Mucosa of rectum (tissue), 2 donors: ENCODE data around the gene CDH5.

Source experiments
- H3K27ac ChIP-seq, 2 donors: one replicate each; pipeline ENCODE4 v1.7.0; 2013; ENCODE audit warnings: inconsistent platforms in 2 of 2, low read depth in 2 of 2, low read length in 2 of 2
- H3K27me3 ChIP-seq, 2 donors: one replicate each; pipeline ENCODE4 v1.7.0; 2013; ENCODE audit warnings: low read length in 2 of 2; ENCODE audit not compliant: control insufficient read depth in 2 of 2, insufficient read depth in 2 of 2
- H3K36me3 ChIP-seq, 2 donors: one replicate each; pipeline ENCODE4 v1.7.0; 2013; ENCODE audit warnings: low read length in 2 of 2; ENCODE audit not compliant: control insufficient read depth in 2 of 2, insufficient read depth in 2 of 2
- H3K4me1 ChIP-seq, 2 donors: one replicate each; pipeline ENCODE4 v1.7.0; 2013; ENCODE audit warnings: low read length in 2 of 2, mild to moderate bottlenecking in 1 of 2; ENCODE audit not compliant: control insufficient read depth in 2 of 2, insufficient read depth in 2 of 2
- H3K4me3 ChIP-seq, 2 donors: one replicate each; pipeline ENCODE4 v1.7.0; 2013; ENCODE audit warnings: low read length in 2 of 2
- H3K9ac ChIP-seq, 2 donors: one replicate each; pipeline ENCODE4 v1.7.0; 2013; ENCODE audit warnings: low read length in 2 of 2, low read depth in 1 of 2, mild to moderate bottlenecking in 1 of 2
- H3K9me3 ChIP-seq, 2 donors: one replicate each; pipeline ENCODE4 v1.7.0; 2013; ENCODE audit warnings: low read length in 2 of 2; ENCODE audit not compliant: control insufficient read depth in 2 of 2
- donor health status: healthy.
- donor health status: Normal muscosa, but diverticular disease.

The CDH5 gene

DNA sequence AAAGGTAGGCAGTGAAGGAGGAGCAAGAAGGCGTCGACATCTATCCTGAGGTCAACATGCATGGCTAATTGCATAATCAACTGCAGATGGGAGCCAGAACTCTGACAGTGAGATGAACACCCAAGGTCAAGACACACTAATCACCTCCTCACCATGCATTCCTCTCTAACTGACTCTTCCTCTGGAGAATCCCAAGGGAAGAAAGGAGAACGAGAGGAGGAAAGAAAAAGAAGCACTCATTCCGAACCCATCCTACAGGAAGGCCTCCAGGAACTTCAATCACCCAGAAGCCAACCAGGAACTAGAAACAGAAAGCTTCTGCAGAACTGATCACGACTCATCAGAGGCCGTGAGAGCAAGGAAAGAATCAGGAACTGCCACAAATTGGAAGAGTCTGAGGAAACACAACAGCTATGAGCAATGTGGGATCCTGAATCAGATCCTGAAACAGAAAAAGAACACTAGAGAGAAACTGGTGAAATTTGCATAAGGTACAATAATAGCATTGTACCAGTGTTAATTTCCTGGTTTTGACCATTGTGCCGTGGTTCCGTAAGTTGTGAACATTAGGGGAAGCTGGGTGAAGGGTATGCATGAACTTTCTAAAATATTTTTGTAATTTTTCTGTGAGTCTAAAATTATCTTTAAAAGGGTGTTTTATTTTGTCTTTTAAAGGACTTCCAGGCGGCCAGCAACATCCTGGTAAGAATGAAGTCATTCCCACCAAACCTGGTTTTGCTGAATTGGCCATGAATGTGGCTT, 50.6 kb downstream of the CDH5 start:
- no peak overlapping the region for H3K4me3 ChIP-seq
- no peaks in the 10 kb centered on the region for H3K27me3 ChIP-seq
- no peaks in the 10 kb centered on the region for H3K9me3 ChIP-seq
- no peak overlapping the region for H3K9ac ChIP-seq
- H3K4me1 ChIP-seq = no peaks in the 10 kb centered on the region
- no peak overlapping the region for H3K27ac ChIP-seq
- no peaks in the 10 kb centered on the region for H3K36me3 ChIP-seq

- Histone ChIP-seq H3K4me3 (no peak overlapping the region), H3K9ac (no peak overlapping the region), H3K4me1 (no peaks in the 10 kb centered on the region), H3K27ac (no peak overlapping the region), H3K27me3 (no peaks in the 10 kb centered on the region), H3K36me3 (no peaks in the 10 kb centered on the region), H3K9me3 (no peaks in the 10 kb centered on the region)
Measured at GRCh38 chr16:66418165-66418962, 51.9 kb downstream of the CDH5 start.

DNA sequence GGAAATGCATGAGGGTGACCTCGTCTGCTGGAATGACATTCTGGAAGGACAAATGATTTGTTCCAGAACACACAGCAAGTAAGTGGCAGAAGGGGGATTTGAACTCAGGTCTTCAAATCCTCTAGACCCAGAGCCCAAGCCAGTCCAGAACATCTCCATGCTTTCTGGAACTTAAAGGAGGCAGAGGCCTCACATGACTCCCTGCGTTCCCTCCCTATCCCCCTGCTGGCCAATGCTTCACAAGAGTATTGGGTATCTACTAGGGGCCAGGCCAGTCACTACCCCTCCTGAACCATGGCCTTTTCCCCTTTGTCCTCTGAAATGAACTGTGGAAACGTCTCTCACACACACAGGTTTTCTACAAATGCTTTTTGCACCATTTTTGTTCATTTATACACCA, 53.0 kb downstream of the CDH5 start:
- H3K36me3 ChIP-seq = no peaks in the 10 kb centered on the region
- no peaks in the 10 kb centered on the region for H3K27me3 ChIP-seq
- no peaks in the 10 kb centered on the region for H3K9me3 ChIP-seq
- no peak overlapping the region for H3K9ac ChIP-seq
- no peak overlapping the region for H3K27ac ChIP-seq
- H3K4me3 ChIP-seq = no peak overlapping the region
- H3K4me1 ChIP-seq = no peaks in the 10 kb centered on the region

- no peak overlapping the region for H3K4me3 ChIP-seq
- H3K4me1 ChIP-seq = no peaks in the 10 kb centered on the region
- no peak overlapping the region for H3K9ac ChIP-seq
- no peaks in the 10 kb centered on the region for H3K36me3 ChIP-seq
- peaks cover 3 to 8% of the 10 kb centered on the region in 2 donors for H3K27me3 ChIP-seq
- H3K9me3 ChIP-seq = no peaks in the 10 kb centered on the region
- H3K27ac ChIP-seq = no peak overlapping the region
Measured at GRCh38 chr16:66420396-66420795, 53.9 kb downstream of the CDH5 start.

GRCh38 chr16:66421891-66422290, 55.4 kb downstream of the CDH5 start:
- Histone ChIP-seq H3K36me3 (no peaks in the 10 kb centered on the region), H3K4me3 (no peak overlapping the region), H3K27ac (no peak overlapping the region)

GRCh38 chr16:66422366-66422765, 55.9 kb downstream of the CDH5 start:
- H3K4me3 ChIP-seq = no peak overlapping the region
- no peak overlapping the region for H3K9ac ChIP-seq
- no peaks in the 10 kb centered on the region for H3K36me3 ChIP-seq
- peaks cover 14 to 19% of the 10 kb centered on the region in 2 donors for H3K27me3 ChIP-seq
- peaks cover 3% of the 10 kb centered on the region in 2 donors for H3K4me1 ChIP-seq
- H3K9me3 ChIP-seq = no peaks in the 10 kb centered on the region
- no peak overlapping the region for H3K27ac ChIP-seq

More at GRCh38 chr16:66421891-66422290, 55.4 kb downstream of the CDH5 start:
- Histone ChIP-seq H3K27me3 (peaks cover 14 to 19% of the 10 kb centered on the region in 2 donors), H3K4me1 (peaks cover 3% of the 10 kb centered on the region in 2 donors), H3K9ac (no peak overlapping the region), H3K9me3 (no peaks in the 10 kb centered on the region)

GRCh38 chr16:66423177-66423576, 56.7 kb downstream of the CDH5 start:
- H3K9me3 ChIP-seq = no peaks in the 10 kb centered on the region
- no peak overlapping the region for H3K9ac ChIP-seq
- H3K27ac ChIP-seq = no peak overlapping the region
- H3K4me1 ChIP-seq = peaks cover 7% of the 10 kb centered on the region in 2 donors
- H3K4me3 ChIP-seq = no peak overlapping the region
- H3K36me3 ChIP-seq = no peaks in the 10 kb centered on the region
- H3K27me3 ChIP-seq = peaks cover 21 to 27% of the 10 kb centered on the region in 2 donors

- Histone ChIP-seq H3K4me1 (peaks cover 7% of the 10 kb centered on the region in 2 donors), H3K36me3 (no peaks in the 10 kb centered on the region), H3K27me3 (peaks cover 38 to 47% of the 10 kb centered on the region in 2 donors), H3K4me3 (no peak overlapping the region), H3K9ac (no peak overlapping the region), H3K27ac (no peak overlapping the region), H3K9me3 (no peaks in the 10 kb centered on the region)
Measured at GRCh38 chr16:66425651-66426050, 59.2 kb downstream of the CDH5 start.

GRCh38 chr16:66426112-66427035, 59.9 kb downstream of the CDH5 start:
- H3K4me1 ChIP-seq = peaks cover 7% of the 10 kb centered on the region in 2 donors
- H3K9me3 ChIP-seq = no peaks in the 10 kb centered on the region
- H3K36me3 ChIP-seq = no peaks in the 10 kb centered on the region
- H3K9ac ChIP-seq = no peak overlapping the region
- H3K27me3 ChIP-seq = peaks cover 38 to 47% of the 10 kb centered on the region in 2 donors
- peak overlapping the region in 1 of 2 donors; percentile 26 for H3K4me3 ChIP-seq
- no peak overlapping the region for H3K27ac ChIP-seq
